Hematopoietic multipotent progenitor cell treated with erythropoietin and hydrocortisone succinate and interleukin-3 and kit ligand, for 6 days (in vitro differentiated cells): Measurements from ENCODE around the gene LRRC43.

Experiments
- DNase-seq: peaks from one replicate; pipeline ENCODE4 v3.0.0-alpha.2; 2015

Gene LRRC43

GRCh38 chr12:122228092-122228491, 45.2 kb downstream of the LRRC43 start:
- no peak for DNase-seq

DNA sequence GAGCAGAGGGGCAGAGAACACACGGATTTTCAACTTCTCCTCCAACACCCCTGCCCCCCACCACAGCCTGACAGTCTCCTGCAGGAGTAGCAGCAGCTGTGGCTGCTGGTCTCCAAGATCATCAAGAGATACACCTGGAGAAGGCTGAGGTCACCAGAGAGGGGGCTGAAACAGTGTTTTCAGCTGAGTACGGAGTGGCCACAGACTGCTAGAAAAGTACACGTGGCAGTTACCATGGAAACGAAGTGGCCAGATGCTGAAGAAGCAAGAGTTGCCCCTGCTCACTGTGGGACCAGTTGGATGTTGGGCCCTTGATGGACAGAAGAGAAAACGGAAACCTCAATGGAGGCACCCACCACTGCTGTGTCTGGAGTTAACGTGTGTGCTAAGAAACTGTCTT, 47.9 kb downstream of the LRRC43 start:
- no peak for DNase-seq

GRCh38 chr12:122232691-122233090, 49.8 kb downstream of the LRRC43 start:
- no peak for DNase-seq

DNA sequence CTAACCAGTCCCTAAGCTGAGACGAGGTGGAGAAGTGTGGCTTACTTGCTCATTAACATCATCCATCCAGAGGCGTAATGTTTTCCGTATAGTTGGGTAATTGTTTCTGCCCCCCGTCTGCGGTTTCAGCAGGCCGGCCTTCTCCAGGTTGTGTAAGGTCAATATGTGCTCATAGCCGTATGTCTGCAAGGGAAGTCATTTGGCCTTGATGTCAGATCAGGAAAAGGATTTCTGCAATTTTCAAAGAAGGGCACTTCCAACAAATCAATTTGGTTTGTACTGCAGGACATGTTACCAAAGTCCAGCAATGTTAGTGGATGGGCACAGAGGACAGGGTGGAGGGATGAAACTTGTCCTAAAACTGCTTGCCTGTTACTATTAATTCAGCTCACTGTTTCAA, 52.8 kb downstream of the LRRC43 start:
- no peak for DNase-seq

GRCh38 chr12:122238861-122239260, 55.9 kb downstream of the LRRC43 start:
- DNase-seq, result no peak

- DNase-seq, result no peak
Observed at GRCh38 chr12:122243965-122244364, 61.0 kb downstream of the LRRC43 start.

DNA sequence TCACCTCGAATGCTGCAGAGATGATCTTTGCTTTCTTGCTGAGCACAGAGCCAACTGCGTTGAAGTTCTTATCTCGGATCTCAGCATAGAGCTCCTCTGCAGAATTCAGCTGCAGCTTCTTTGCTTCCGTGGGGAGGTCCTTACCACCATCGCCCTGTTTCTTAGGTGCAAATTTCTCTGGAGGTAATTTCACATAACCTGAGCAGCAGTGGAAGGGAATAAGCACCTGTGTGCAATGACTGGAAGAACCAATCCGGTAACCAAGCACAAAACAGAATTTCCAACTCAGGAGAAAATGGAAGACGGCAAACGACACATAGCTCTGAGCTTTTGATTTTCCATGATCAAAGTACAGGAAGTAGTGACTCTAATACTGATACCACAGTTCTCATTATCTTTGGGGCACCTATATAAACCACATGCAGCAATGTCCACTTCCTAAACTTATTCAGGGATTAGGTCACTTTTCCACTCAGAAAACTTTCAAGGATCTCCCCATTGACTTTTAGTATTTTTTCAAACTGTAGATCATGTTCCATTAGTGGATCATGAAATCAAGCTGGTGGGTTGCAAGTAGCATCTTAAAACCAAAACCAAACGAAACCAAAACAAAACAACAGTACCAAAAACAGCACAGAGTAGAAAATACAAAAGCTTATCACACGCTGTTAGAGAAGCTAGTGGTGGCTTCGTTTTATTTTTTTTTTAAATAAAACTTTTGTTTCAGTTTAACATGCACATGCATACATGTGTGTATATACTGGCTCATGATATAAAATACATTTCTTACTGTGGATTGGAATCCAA, 61.8 kb downstream of the LRRC43 start:
- DNase-seq, result no peak

DNA sequence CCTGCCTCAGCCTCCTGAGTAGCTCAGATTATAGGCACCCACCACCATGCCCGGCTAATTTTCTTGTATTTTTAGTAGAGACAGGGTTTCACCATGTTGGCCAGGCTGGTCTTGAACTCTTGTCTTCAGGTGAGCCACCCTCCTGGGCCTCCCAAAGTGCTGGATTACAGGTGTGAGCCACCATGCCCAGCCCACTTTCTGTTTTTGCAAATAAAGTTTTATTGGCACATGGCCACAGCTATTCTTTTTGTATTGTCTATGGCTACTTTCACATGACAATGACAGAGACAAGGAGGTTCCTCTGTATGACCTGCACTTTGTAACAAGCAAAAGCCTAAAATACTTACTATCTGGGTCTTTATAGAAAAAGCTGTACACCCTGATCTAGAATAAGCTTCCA, 62.6 kb downstream of the LRRC43 start:
- no peak for DNase-seq

DNA sequence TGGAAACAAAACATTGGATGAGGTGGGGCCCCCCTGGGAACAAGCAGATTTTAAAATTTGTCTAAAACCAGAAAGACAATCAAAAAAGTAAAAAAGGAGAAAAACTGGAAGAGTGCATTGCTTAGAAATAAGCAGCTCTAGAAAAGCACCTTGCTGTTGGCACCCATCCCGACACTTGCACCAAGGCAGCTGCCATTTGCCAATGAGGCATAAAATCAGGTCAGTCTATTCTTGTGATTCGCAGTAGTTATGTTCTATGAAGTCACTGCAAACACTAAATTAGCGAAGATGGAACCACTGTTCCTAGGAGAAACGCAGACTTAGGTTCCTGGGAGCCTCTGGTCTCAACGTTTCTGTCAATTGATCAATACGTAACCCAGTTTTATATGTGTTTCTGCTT, 67.1 kb downstream of the LRRC43 start:
- no peak for DNase-seq

DNA sequence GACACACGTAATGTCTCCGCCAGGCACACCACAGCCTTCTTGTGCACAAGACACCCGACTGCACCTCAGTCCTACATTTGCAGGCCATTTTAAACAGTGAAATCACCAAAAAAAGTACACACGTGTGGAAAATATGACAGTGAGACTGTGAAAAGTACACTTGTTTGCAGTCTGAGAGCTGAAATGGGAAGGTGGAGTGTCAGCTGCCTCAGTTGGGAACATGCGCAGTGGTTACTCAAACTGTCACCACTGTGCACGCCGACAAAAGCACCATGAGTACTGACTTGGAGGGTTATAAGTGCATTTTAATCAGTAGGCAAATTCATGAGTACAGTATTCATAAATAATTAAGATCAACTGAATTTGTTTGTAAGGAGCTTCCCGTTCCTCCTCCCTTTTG, 67.6 kb downstream of the LRRC43 start:
- DNase-seq, result no peak
